D721Med (cell line): ENCODE measurements around the gene KCTD18.

Experiments used
- DNase-seq: peaks from one replicate; pipeline ENCODE4 v3.0.0; 2011; ENCODE audit warnings: low spot score; ENCODE audit not compliant: insufficient read length
- FAIRE-seq: peaks from 2 replicates; lab custom pipeline; 2011; peaks lifted over from hg19 to GRCh38; lab: Jason Lieb, UNC
- CTCF ChIP-seq: IDR thresholded peaks from 2 replicates; pipeline ENCODE4 v1.5.1; 2012; ENCODE audit warnings: mild to moderate bottlenecking, control low read depth; ENCODE audit not compliant: insufficient read depth; ENCODE audit errors: missing control alignments

KCTD18 gene

GRCh38 chr2:200507179-200507578 lies 2.7 kb downstream of the KCTD18 start:
- FAIRE-seq: no peak

GRCh38 chr2:200506679-200507078 lies 3.2 kb downstream of the KCTD18 start:
- DNase-seq (no peak), FAIRE-seq (no peak)
- no peak for TF ChIP-seq CTCF

More at GRCh38 chr2:200507179-200507578, 2.7 kb downstream of the KCTD18 start:
- no peak for DNase-seq
- TF ChIP-seq CTCF: no peak

GRCh38 chr2:200502196-200502595 lies 7.7 kb downstream of the KCTD18 start:
- FAIRE-seq: no peak
- no peak for TF ChIP-seq CTCF
- no peak for DNase-seq

GRCh38 chr2:200498402-200499162 lies 11.3 kb downstream of the KCTD18 start:
- DNase-seq (no peak), FAIRE-seq (peak; percentile 74)
- TF ChIP-seq CTCF: no peak

GRCh38 chr2:200496696-200497095 lies 13.2 kb downstream of the KCTD18 start:
- TF ChIP-seq CTCF: no peak
- FAIRE-seq: no peak
- DNase-seq: no peak

GRCh38 chr2:200494048-200494447 lies 15.8 kb downstream of the KCTD18 start:
- FAIRE-seq: no peak

More at GRCh38 chr2:200494048-200494447, 15.8 kb downstream of the KCTD18 start:
- TF ChIP-seq CTCF: no peak
- no peak for DNase-seq
